ENCODE measurements around the gene SGTB. TPM values are rescaled to one million over a fixed set of nuclear protein-coding genes. Genes with fewer than 3 reads are reported as not detected.
A peak's percentile ranks its signal among the peaks of the same experiment; 100 is the strongest.
"Not testable (repeated sequence)": the region's sequence is repeated elsewhere in the genome, so short reads cannot be mapped to it uniquely, and the experiment has no call there.

Gene SGTB
- total RNA-seq, 1 donor from 2014 or later = 4.6 TPM

GRCh38 chr5:65734921-65735320 lies 13.0 kb upstream of the SGTB start:
- DNase-seq (ENCODE audit: low spot score) = no peak

- not testable (repeated sequence) for DNase-seq (ENCODE audit: low spot score)
These were observed 12.4 kb upstream of the SGTB start for GRCh38 chr5:65734196-65734775.

- not testable (repeated sequence) for DNase-seq (ENCODE audit: low spot score)
These were observed 10.1 kb upstream of the SGTB start for GRCh38 chr5:65732046-65732445.

GRCh38 chr5:65730910-65731309 lies 9.0 kb upstream of the SGTB start:
- DNase-seq (ENCODE audit: low spot score) = no peak

- DNase-seq (ENCODE audit: low spot score) = no peak
These were observed 6.3 kb upstream of the SGTB start for GRCh38 chr5:65728218-65728617.

GRCh38 chr5:65727491-65728156 lies 5.7 kb upstream of the SGTB start:
- no peak for DNase-seq (ENCODE audit: low spot score)

- DNase-seq (ENCODE audit: low spot score) = no peak
These were observed 880 bp upstream of the SGTB start for GRCh38 chr5:65722575-65723403.

- peak; percentile 65 for DNase-seq (ENCODE audit: low spot score)
These were observed 724 bp downstream of the SGTB start for GRCh38 chr5:65721050-65721719.

- DNase-seq (ENCODE audit: low spot score) = no peak
These were observed 3.2 kb downstream of the SGTB start for GRCh38 chr5:65718576-65719310.

- no peak for DNase-seq (ENCODE audit: low spot score)
These were observed 13.8 kb downstream of the SGTB start for GRCh38 chr5:65708145-65708544.

GRCh38 chr5:65707663-65708062 lies 14.2 kb downstream of the SGTB start:
- DNase-seq (ENCODE audit: low spot score) = no peak

GRCh38 chr5:65704621-65705239 lies 17.2 kb downstream of the SGTB start:
- no peak for DNase-seq (ENCODE audit: low spot score)

GRCh38 chr5:65702036-65702435 lies 19.9 kb downstream of the SGTB start:
- no peak for DNase-seq (ENCODE audit: low spot score)

GRCh38 chr5:65699338-65699737 lies 22.6 kb downstream of the SGTB start:
- DNase-seq (ENCODE audit: low spot score) = no peak

- DNase-seq (ENCODE audit: low spot score) = no peak
These were observed 25.0 kb downstream of the SGTB start for GRCh38 chr5:65696892-65697291.

GRCh38 chr5:65695896-65696295 lies 26.0 kb downstream of the SGTB start:
- no peak for DNase-seq (ENCODE audit: low spot score)

- no peak for DNase-seq (ENCODE audit: low spot score)
These were observed 26.6 kb downstream of the SGTB start for GRCh38 chr5:65695162-65695755.

- DNase-seq (ENCODE audit: low spot score) = no peak
These were observed 28.8 kb downstream of the SGTB start for GRCh38 chr5:65693121-65693520.

GRCh38 chr5:65682148-65682547 lies 39.8 kb downstream of the SGTB start:
- no peak for DNase-seq (ENCODE audit: low spot score)

GRCh38 chr5:65676056-65676455 lies 45.9 kb downstream of the SGTB start:
- DNase-seq (ENCODE audit: low spot score) = not testable (repeated sequence)

GRCh38 chr5:65674749-65675148 lies 47.2 kb downstream of the SGTB start:
- no peak for DNase-seq (ENCODE audit: low spot score)
